ENCODE data around the gene KCNIP1.

KCNIP1 gene

GRCh38 chr5:170747357-170747756, 243.5 kb downstream of the KCNIP1 start:
- DNase-seq, result peak; percentile 39
- Histone ChIP-seq H3K9me3 (no peaks in the 10 kb centered on the region), H3K4me1 (peaks cover 16% of the 10 kb centered on the region), H3K27me3 (peaks cover 8% of the 10 kb centered on the region; the same call in 1 of the 2 replicates), H3K4me3 (ENCODE audit: low read depth, low read length) (no peak overlapping the region), H3K36me3 (no peaks in the 10 kb centered on the region)
- TF ChIP-seq CTCF (IDR thresholded peaks at IDR 0.05; ENCODE audit: low read depth, low read length), result no peak

- Histone ChIP-seq H3K27me3 (peaks cover 8% of the 10 kb centered on the region; the same call in 1 of the 2 replicates), H3K4me3 (ENCODE audit: low read depth, low read length) (no peak overlapping the region), H3K9me3 (no peaks in the 10 kb centered on the region), H3K36me3 (no peaks in the 10 kb centered on the region), H3K4me1 (peaks cover 16% of the 10 kb centered on the region)
- DNase-seq, result peak; percentile 69
- TF ChIP-seq CTCF (IDR thresholded peaks at IDR 0.05; ENCODE audit: low read depth, low read length), result peak; percentile 65
These were observed 244.0 kb downstream of the KCNIP1 start for GRCh38 chr5:170747851-170748250.

- Histone ChIP-seq H3K4me1 (peaks cover 16% of the 10 kb centered on the region), H3K36me3 (no peaks in the 10 kb centered on the region), H3K27me3 (peaks cover 3% of the 10 kb centered on the region; the same call in 1 of the 2 replicates), H3K9me3 (no peaks in the 10 kb centered on the region), H3K4me3 (ENCODE audit: low read depth, low read length) (no peak overlapping the region)
- no peak for DNase-seq
- TF ChIP-seq CTCF (IDR thresholded peaks at IDR 0.05; ENCODE audit: low read depth, low read length), result no peak
These were observed 245.2 kb downstream of the KCNIP1 start for GRCh38 chr5:170748951-170749471.

- TF ChIP-seq CTCF (IDR thresholded peaks at IDR 0.05; ENCODE audit: low read depth, low read length), result no peak
- H3K9me3 ChIP-seq, result no peaks in the 10 kb centered on the region
- peaks cover 16% of the 10 kb centered on the region for H3K4me1 ChIP-seq
- H3K4me3 ChIP-seq (ENCODE audit: low read depth, low read length), result no peak overlapping the region
- DNase-seq, result no peak
- H3K36me3 ChIP-seq, result no peaks in the 10 kb centered on the region
- H3K27me3 ChIP-seq, result no peaks in the 10 kb centered on the region
These were observed 246.2 kb downstream of the KCNIP1 start for GRCh38 chr5:170749911-170750431.

- Histone ChIP-seq H3K36me3 (no peaks in the 10 kb centered on the region), H3K27me3 (no peaks in the 10 kb centered on the region), H3K4me3 (ENCODE audit: low read depth, low read length) (no peak overlapping the region), H3K4me1 (peaks cover 15% of the 10 kb centered on the region), H3K9me3 (no peaks in the 10 kb centered on the region)
- TF ChIP-seq CTCF (IDR thresholded peaks at IDR 0.05; ENCODE audit: low read depth, low read length), result no peak
- no peak for DNase-seq
These were observed 247.0 kb downstream of the KCNIP1 start for GRCh38 chr5:170750791-170751190.

GRCh38 chr5:170751631-170752030, 247.8 kb downstream of the KCNIP1 start:
- H3K4me1 ChIP-seq, result peaks cover 14% of the 10 kb centered on the region
- no peak overlapping the region for H3K4me3 ChIP-seq (ENCODE audit: low read depth, low read length)
- no peak for TF ChIP-seq CTCF (IDR thresholded peaks at IDR 0.05; ENCODE audit: low read depth, low read length)
- no peaks in the 10 kb centered on the region for H3K36me3 ChIP-seq
- peak; percentile 35 for DNase-seq
- no peaks in the 10 kb centered on the region for H3K27me3 ChIP-seq
- H3K9me3 ChIP-seq, result no peaks in the 10 kb centered on the region

Measured in BE2C (cell line).